Endodermal cell (in vitro differentiated cells): Measurements from ENCODE around the gene NUP214. TPM values are rescaled to one million over a fixed set of nuclear protein-coding genes. Genes with fewer than 3 reads are reported as not detected.

Experiments
- DNase-seq: peaks from one replicate; pipeline ENCODE4 v3.0.0-alpha.2; 2017
- H3K27ac ChIP-seq: 2 replicates; pipeline ENCODE4 v1.5.1; 2013; ENCODE audit warnings: mild to moderate bottlenecking, low read depth, low read length, moderate library complexity
- H3K27me3 ChIP-seq: 2 replicates; pipeline ENCODE4 v1.6.1; 2013; ENCODE audit warnings: mild to moderate bottlenecking, low read length, moderate library complexity; ENCODE audit not compliant: insufficient read depth, control insufficient read depth, poor library complexity, severe bottlenecking
- H3K36me3 ChIP-seq: 2 replicates; pipeline ENCODE4 v1.7.0; 2013; ENCODE audit warnings: mild to moderate bottlenecking, low read length, moderate library complexity; ENCODE audit not compliant: control insufficient read depth, insufficient read depth
- H3K4me1 ChIP-seq: one replicate; pipeline ENCODE4 v1.7.0; 2013; ENCODE audit warnings: low read length; ENCODE audit not compliant: control insufficient read depth, insufficient read depth
- H3K4me3 ChIP-seq: 2 replicates; pipeline ENCODE4 v1.5.1; 2013; ENCODE audit warnings: mild to moderate bottlenecking, low read length, moderate library complexity
- H3K9ac ChIP-seq: 2 replicates; pipeline ENCODE4 v1.6.1; 2013; ENCODE audit warnings: mild to moderate bottlenecking, low read length, moderate library complexity; ENCODE audit not compliant: poor library complexity, severe bottlenecking; ENCODE audit errors: extremely low read depth
- H3K9me3 ChIP-seq: 2 replicates; pipeline ENCODE4 v1.6.1; 2013; ENCODE audit warnings: mild to moderate bottlenecking, low read length, moderate library complexity; ENCODE audit not compliant: control insufficient read depth
- H3K27ac Mint-ChIP-seq: 2 replicates; pipeline ENCODE4 v1.8.0; 2020; ENCODE audit warnings: mixed read lengths
- H3K27me3 Mint-ChIP-seq: 2 replicates; pipeline ENCODE4 v1.8.0; 2021; ENCODE audit warnings: mild to moderate bottlenecking, mixed read lengths; ENCODE audit not compliant: insufficient read depth
- H3K36me3 Mint-ChIP-seq: 2 replicates; pipeline ENCODE4 v1.8.0; 2020; ENCODE audit warnings: low read depth, mixed read lengths
- H3K4me1 Mint-ChIP-seq: 2 replicates; pipeline ENCODE4 v1.8.0; 2020; ENCODE audit warnings: mixed read lengths
- H3K4me3 Mint-ChIP-seq: 2 replicates; pipeline ENCODE4 v1.8.0; 2020; ENCODE audit warnings: mild to moderate bottlenecking, moderate library complexity, mixed read lengths
- H3K9me3 Mint-ChIP-seq: 2 replicates; pipeline ENCODE4 v1.8.0; 2020; ENCODE audit warnings: mild to moderate bottlenecking, mixed read lengths
- WGBS, 2 experiments: methylation state at CpG; one replicate each; pipeline versions ENCODE4 v1.1.5 to v1.1.7; 2013; ENCODE audit warnings: missing lambda C conversion rate in 2 of 2, mixed read lengths in 1 of 2; ENCODE audit not compliant: insufficient coverage in 1 of 2, insufficient read length in 1 of 2; 5-methylcytosine and 5-hydroxymethylcytosine counted together
- total RNA-seq, 2 donors: library from RNA; stranded (reverse); fragmentation: NEBNext Ultra II Directional in 1 of 2; extraction: Animal tissue kit (Norgen Biotek cat#: 25700) in 1 of 2; gene quantifications; 2 replicates in 1 of 2; 3 replicates in 1 of 2; pipeline ENCODE4 v1.2.1, GENCODE V29; 2021
- TF ChIP-seq, protein P1 (sequence below): fragments of 200-600 bp; sonication (generic); conservative IDR thresholded peaks from 2 replicates; pipeline ENCODE4 v1.5.0; 2021; ENCODE audit warnings: antibody characterized with exemption, mild to moderate bottlenecking

The NUP214 gene
- total RNA-seq, 2 donors from 2014 or later = 56.7 to 59.9 TPM

DNA sequence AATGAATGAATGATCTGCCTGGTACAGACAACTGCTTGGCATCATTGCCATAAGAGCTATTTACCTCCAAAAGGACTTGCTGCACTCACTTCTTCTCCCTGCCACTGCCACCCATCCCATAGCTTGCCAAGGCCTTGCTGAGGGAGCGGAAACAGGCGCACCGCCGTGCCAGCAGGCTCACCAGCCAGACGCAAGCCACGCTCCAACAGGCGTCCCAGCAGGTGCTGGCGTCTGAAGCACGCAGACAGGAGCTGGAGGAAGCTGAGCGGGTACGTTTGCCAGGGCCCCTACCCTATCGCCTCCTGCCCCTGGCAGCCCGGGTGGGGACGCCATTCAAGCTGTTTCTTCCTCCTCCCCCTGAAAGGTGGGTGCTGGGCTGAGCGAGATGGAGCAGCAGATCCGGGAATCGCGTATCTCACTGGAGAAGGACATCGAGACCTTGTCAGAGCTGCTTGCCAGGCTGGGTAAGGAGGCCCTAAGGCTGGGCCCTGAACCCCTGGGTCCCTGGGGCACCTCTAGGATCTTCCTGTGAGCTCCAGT is 38.0 kb upstream of the NUP214 start:
- no peaks in the 10 kb centered on the region for H3K27me3 Mint-ChIP-seq
- H3K36me3 ChIP-seq = no peaks in the 10 kb centered on the region
- no peak for DNase-seq
- H3K4me3 Mint-ChIP-seq = no peak overlapping the region
- no peaks in the 10 kb centered on the region for H3K9me3 ChIP-seq
- peaks cover 12% of the 10 kb centered on the region for H3K36me3 Mint-ChIP-seq
- no peak overlapping the region for H3K27ac Mint-ChIP-seq
- H3K4me3 ChIP-seq = no peak overlapping the region
- TF ChIP-seq, protein P1, sequence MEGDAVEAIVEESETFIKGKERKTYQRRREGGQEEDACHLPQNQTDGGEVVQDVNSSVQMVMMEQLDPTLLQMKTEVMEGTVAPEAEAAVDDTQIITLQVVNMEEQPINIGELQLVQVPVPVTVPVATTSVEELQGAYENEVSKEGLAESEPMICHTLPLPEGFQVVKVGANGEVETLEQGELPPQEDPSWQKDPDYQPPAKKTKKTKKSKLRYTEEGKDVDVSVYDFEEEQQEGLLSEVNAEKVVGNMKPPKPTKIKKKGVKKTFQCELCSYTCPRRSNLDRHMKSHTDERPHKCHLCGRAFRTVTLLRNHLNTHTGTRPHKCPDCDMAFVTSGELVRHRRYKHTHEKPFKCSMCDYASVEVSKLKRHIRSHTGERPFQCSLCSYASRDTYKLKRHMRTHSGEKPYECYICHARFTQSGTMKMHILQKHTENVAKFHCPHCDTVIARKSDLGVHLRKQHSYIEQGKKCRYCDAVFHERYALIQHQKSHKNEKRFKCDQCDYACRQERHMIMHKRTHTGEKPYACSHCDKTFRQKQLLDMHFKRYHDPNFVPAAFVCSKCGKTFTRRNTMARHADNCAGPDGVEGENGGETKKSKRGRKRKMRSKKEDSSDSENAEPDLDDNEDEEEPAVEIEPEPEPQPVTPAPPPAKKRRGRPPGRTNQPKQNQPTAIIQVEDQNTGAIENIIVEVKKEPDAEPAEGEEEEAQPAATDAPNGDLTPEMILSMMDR = no peak
- no peak overlapping the region for H3K27ac ChIP-seq
- WGBS, 2 experiments = 82 to 86% methylated on average over 13 to 19 of the region's 19 CpGs
- no peaks in the 10 kb centered on the region for H3K27me3 ChIP-seq
- H3K9me3 Mint-ChIP-seq = no peaks in the 10 kb centered on the region
- H3K9ac ChIP-seq = no peak overlapping the region
- H3K4me1 ChIP-seq = no peaks in the 10 kb centered on the region
- no peaks in the 10 kb centered on the region for H3K4me1 Mint-ChIP-seq

DNA sequence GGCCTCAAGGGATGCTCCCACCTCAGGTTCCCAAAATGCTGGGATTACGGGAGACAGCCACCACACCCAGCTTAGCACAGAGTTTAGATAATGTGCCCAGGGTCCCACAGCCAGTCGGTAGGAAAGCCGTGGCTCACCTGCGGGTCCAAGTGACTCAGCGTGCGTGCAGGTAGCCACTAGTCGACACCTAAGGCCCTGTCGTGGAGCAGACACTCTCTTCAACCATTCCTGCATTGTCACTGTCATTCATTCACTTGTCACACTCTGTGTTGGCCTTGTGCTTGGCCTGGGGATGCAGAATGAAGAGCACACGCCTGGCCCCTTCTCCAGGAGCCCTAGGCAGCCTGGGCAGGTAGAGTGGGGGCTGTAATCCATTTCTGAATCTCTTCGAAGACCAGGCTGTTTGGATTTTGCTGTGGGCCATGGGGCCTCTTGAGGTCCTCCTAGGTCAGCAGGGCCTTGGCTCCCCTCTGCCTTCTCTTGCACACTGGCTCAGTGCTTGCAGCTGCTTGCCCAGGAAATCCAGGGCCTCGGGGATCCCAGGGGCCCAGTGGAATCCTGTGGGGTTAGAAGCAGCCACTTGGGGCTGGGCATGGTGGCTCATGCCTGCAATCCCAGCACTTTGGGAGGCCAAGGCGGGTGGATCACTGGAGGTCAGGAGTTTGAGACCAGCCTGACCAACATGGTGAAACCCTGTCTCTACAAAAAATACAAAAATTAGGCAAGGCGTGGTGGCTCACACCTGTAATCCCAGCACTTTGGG is 35.2 kb upstream of the NUP214 start:
- Mint-ChIP-seq H3K27me3 (peaks cover 8% of the 10 kb centered on the region), H3K4me3 (no peak overlapping the region), H3K27ac (no peak overlapping the region), H3K9me3 (no peaks in the 10 kb centered on the region), H3K4me1 (no peaks in the 10 kb centered on the region), H3K36me3 (peaks cover 9% of the 10 kb centered on the region)
- TF ChIP-seq, protein P1 = no peak
- Histone ChIP-seq H3K4me1 (no peaks in the 10 kb centered on the region), H3K4me3 (no peak overlapping the region), H3K27me3 (no peaks in the 10 kb centered on the region), H3K9me3 (no peaks in the 10 kb centered on the region), H3K9ac (no peak overlapping the region), H3K27ac (no peak overlapping the region), H3K36me3 (no peaks in the 10 kb centered on the region)
- no peak for DNase-seq
- 85 to 98% methylated on average over 7 to 13 of the region's 13 CpGs for WGBS, 2 experiments

DNA sequence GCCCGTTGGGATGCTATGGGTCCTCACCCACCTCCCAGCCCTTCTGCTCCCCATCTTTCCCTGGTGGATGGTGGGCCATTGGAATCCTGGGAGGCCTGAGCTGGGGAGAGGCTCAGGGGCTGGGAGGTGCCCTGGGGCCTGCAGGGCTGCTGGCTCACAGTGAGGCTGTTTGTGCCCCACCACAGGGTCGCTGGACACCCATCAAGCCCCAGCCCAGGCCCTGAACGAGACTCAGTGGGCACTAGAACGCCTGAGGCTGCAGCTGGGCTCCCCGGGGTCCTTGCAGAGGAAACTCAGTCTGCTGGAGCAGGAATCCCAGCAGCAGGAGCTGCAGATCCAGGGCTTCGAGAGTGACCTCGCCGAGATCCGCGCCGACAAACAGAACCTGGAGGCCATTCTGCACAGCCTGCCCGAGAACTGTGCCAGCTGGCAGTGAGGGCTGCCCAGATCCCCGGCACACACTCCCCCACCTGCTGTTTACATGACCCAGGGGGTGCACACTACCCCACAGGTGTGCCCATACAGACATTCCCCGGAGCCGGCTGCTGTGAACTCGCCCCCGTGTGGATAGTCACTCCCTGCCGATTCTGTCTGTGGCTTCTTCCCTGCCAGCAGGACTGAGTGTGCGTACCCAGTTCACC is 33.9 kb upstream of the NUP214 start:
- no peak overlapping the region for H3K4me3 ChIP-seq
- peaks cover 16% of the 10 kb centered on the region for H3K27me3 Mint-ChIP-seq
- peaks cover 3% of the 10 kb centered on the region for H3K4me1 Mint-ChIP-seq
- no peaks in the 10 kb centered on the region for H3K27me3 ChIP-seq
- H3K9me3 ChIP-seq = no peaks in the 10 kb centered on the region
- H3K36me3 ChIP-seq = no peaks in the 10 kb centered on the region
- no peaks in the 10 kb centered on the region for H3K4me1 ChIP-seq
- H3K9ac ChIP-seq = no peak overlapping the region
- no peaks in the 10 kb centered on the region for H3K9me3 Mint-ChIP-seq
- peaks cover 6% of the 10 kb centered on the region for H3K36me3 Mint-ChIP-seq
- WGBS, 2 experiments = 92% methylated on average over 18 to 19 of the region's 19 CpGs
- TF ChIP-seq, protein P1 = no peak
- H3K4me3 Mint-ChIP-seq = no peak overlapping the region
- no peak for DNase-seq
- H3K27ac ChIP-seq = no peak overlapping the region
- no peak overlapping the region for H3K27ac Mint-ChIP-seq
